ENCODE measurements around the gene ATF6.

Gene ATF6

GRCh38 chr1:161731981-161732718, 34.0 kb upstream of the ATF6 start:
- Mint-ChIP-seq H3K4me3 (no peak overlapping the region), H3K36me3 (ENCODE audit: low read depth) (no peaks in the 10 kb centered on the region), H3K27ac (no peak overlapping the region), H3K9me3 (no peaks in the 10 kb centered on the region), H3K4me1 (no peaks in the 10 kb centered on the region), H3K27me3 (ENCODE audit: low read depth) (peaks cover 23% of the 10 kb centered on the region)
- no peak for TF ChIP-seq CTCF (IDR thresholded peaks at IDR 0.05; ENCODE audit: unreplicated experiment in 3 of 3)

- Mint-ChIP-seq H3K27ac (peak overlapping the region in 1 of 3 experiments; percentile 32), H3K36me3 (ENCODE audit: low read depth) (no peaks in the 10 kb centered on the region), H3K9me3 (no peaks in the 10 kb centered on the region), H3K4me3 (no peak overlapping the region), H3K27me3 (ENCODE audit: low read depth) (peaks cover 22% of the 10 kb centered on the region), H3K4me1 (no peaks in the 10 kb centered on the region)
- TF ChIP-seq CTCF (IDR thresholded peaks at IDR 0.05; ENCODE audit: unreplicated experiment in 3 of 3), result no peak
Measured at GRCh38 chr1:161733526-161733925, 32.6 kb upstream of the ATF6 start.

- no peaks in the 10 kb centered on the region for H3K9me3 Mint-ChIP-seq
- H3K4me3 Mint-ChIP-seq, result no peak overlapping the region
- H3K27ac Mint-ChIP-seq, result no peak overlapping the region
- TF ChIP-seq CTCF (IDR thresholded peaks at IDR 0.05; ENCODE audit: unreplicated experiment in 3 of 3), result no peak
- H3K4me1 Mint-ChIP-seq, result peaks cover 5% of the 10 kb centered on the region
- no peaks in the 10 kb centered on the region for H3K36me3 Mint-ChIP-seq (ENCODE audit: low read depth)
- peaks cover 17% of the 10 kb centered on the region for H3K27me3 Mint-ChIP-seq (ENCODE audit: low read depth)
Measured at GRCh38 chr1:161735837-161736236, 30.3 kb upstream of the ATF6 start.

- peaks cover 5% of the 10 kb centered on the region for H3K4me1 Mint-ChIP-seq
- no peak overlapping the region for H3K4me3 Mint-ChIP-seq
- H3K36me3 Mint-ChIP-seq (ENCODE audit: low read depth), result no peaks in the 10 kb centered on the region
- peaks cover 12% of the 10 kb centered on the region for H3K27me3 Mint-ChIP-seq (ENCODE audit: low read depth)
- H3K27ac Mint-ChIP-seq, result no peak overlapping the region
- no peak for TF ChIP-seq CTCF (IDR thresholded peaks at IDR 0.05; ENCODE audit: unreplicated experiment in 3 of 3)
- no peaks in the 10 kb centered on the region for H3K9me3 Mint-ChIP-seq
Measured at GRCh38 chr1:161736335-161736969, 29.7 kb upstream of the ATF6 start.

GRCh38 chr1:161737625-161738024, 28.5 kb upstream of the ATF6 start:
- Mint-ChIP-seq H3K9me3 (no peaks in the 10 kb centered on the region), H3K4me3 (no peak overlapping the region), H3K27ac (no peak overlapping the region), H3K4me1 (peaks cover 5% of the 10 kb centered on the region), H3K36me3 (ENCODE audit: low read depth) (no peaks in the 10 kb centered on the region), H3K27me3 (ENCODE audit: low read depth) (peaks cover 12% of the 10 kb centered on the region)
- TF ChIP-seq CTCF (IDR thresholded peaks at IDR 0.05; ENCODE audit: unreplicated experiment in 3 of 3), result no peak

Measured in nephron (organoid).